ENCODE results near the gene PCYT1B.

DNA sequence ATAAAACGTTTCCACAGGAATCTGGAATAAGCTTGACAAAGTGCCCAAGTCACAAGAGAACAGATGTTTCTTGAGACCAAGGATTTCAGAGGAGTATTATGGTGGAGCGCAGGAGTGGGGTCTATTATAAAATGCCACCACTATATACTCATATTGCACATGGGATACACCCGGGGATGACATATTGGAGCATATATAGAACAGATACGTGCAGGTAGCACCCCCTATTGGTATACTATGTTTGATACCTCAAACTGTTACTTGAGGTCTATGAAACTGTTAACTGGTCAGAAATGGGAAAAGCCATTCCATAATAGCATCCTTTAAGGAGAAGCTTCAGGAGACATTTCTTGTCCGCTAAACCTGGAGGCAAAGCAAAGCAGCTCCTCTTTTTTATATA is 86.0 kb downstream of the PCYT1B start:
- TF ChIP-seq POLR2AphosphoS5 (IDR thresholded peaks at IDR 0.05) (no peak), CTCF (IDR thresholded peaks at IDR 0.05) (no peak)
